CD4-positive, alpha-beta T cell treated with Interleukin-10 for 1 hour (primary cell): Measurements from ENCODE around the gene FOXL3.

Experiments
- DNase-seq: peaks from one replicate; pipeline ENCODE4 v3.0.0-alpha.2; 2020

Gene FOXL3

GRCh38 chr7:269721-270120 lies 20.2 kb upstream of the FOXL3 start:
- no peak for DNase-seq

GRCh38 chr7:270351-270983 lies 19.5 kb upstream of the FOXL3 start:
- DNase-seq = no peak

- DNase-seq = no peak
Observed at GRCh38 chr7:271266-272107, 18.5 kb upstream of the FOXL3 start.

- DNase-seq = no peak
Observed at GRCh38 chr7:272108-272615, 17.8 kb upstream of the FOXL3 start.

- DNase-seq = no peak
Observed at GRCh38 chr7:272631-273030, 17.3 kb upstream of the FOXL3 start.

GRCh38 chr7:273327-273726 lies 16.6 kb upstream of the FOXL3 start:
- no peak for DNase-seq

- no peak for DNase-seq
Observed at GRCh38 chr7:274266-274665, 15.7 kb upstream of the FOXL3 start.

GRCh38 chr7:276230-276835 lies 13.6 kb upstream of the FOXL3 start:
- no peak for DNase-seq

GRCh38 chr7:277228-277627 lies 12.7 kb upstream of the FOXL3 start:
- DNase-seq = no peak

- DNase-seq = no peak
Observed at GRCh38 chr7:278081-278480, 11.9 kb upstream of the FOXL3 start.

GRCh38 chr7:279821-280220 lies 10.1 kb upstream of the FOXL3 start:
- DNase-seq = no peak

GRCh38 chr7:280461-280860 lies 9.5 kb upstream of the FOXL3 start:
- no peak for DNase-seq

GRCh38 chr7:281637-282036 lies 8.3 kb upstream of the FOXL3 start:
- no peak for DNase-seq

- DNase-seq = no peak
Observed at GRCh38 chr7:282621-283020, 7.3 kb upstream of the FOXL3 start.

- no peak for DNase-seq
Observed at GRCh38 chr7:284762-285722, 4.9 kb upstream of the FOXL3 start.

- no peak for DNase-seq
Observed at GRCh38 chr7:285731-286130, 4.2 kb upstream of the FOXL3 start.

- DNase-seq = no peak
Observed at GRCh38 chr7:286266-286665, 3.7 kb upstream of the FOXL3 start.

- no peak for DNase-seq
Observed at GRCh38 chr7:288671-289101, 1.3 kb upstream of the FOXL3 start.

- DNase-seq = no peak
Observed at GRCh38 chr7:289209-289755, 688 bp upstream of the FOXL3 start.

- no peak for DNase-seq
Observed at GRCh38 chr7:290554-291372, 793 bp downstream of the FOXL3 start.

- DNase-seq = no peak
Observed at GRCh38 chr7:291373-292092, 1.6 kb downstream of the FOXL3 start.
